Colonic mucosa (tissue), 4 donors: ENCODE results near the gene PMPCA. TPM values are rescaled to one million over a fixed set of nuclear protein-coding genes. Genes with fewer than 3 reads are reported as not detected.

Source experiments
- DNase-seq: peaks from one replicate; pipeline ENCODE4 v3.0.0-alpha.2; 2020
- H3K27ac ChIP-seq: fragments of 200-600 bp; one replicate; pipeline ENCODE4 v1.8.0; 2021
- H3K27me3 ChIP-seq: fragments of 200-600 bp; one replicate; pipeline ENCODE4 v1.8.0; 2021
- H3K36me3 ChIP-seq: fragments of 200-600 bp; one replicate; pipeline ENCODE4 v1.8.0; 2021
- H3K4me1 ChIP-seq: fragments of 200-600 bp; one replicate; pipeline ENCODE4 v1.8.0; 2021; ENCODE audit warnings: mild to moderate bottlenecking
- H3K4me3 ChIP-seq: fragments of 200-600 bp; one replicate; pipeline ENCODE4 v1.8.0; 2021
- H3K9ac ChIP-seq, 2 donors: one replicate each; pipeline ENCODE4 v1.7.0; 2013; ENCODE audit warnings: control low read depth in 2 of 2, low read depth in 2 of 2, low read length in 2 of 2
- H3K9me3 ChIP-seq: fragments of 200-600 bp; one replicate; pipeline ENCODE4 v1.8.0; 2021
- CTCF ChIP-seq: fragments of 200-600 bp; IDR thresholded peaks from one replicate; pipeline ENCODE4 v1.8.0; 2022; ENCODE audit warnings: antibody characterized with exemption, mild to moderate bottlenecking
- intact Hi-C: fragments of 100-400 bp; cut with DNase I; formaldehyde crosslinking; loops from one replicate; pipeline ENCODE4 v1.14.1; 2022
- total RNA-seq, 2 donors: library from RNA; stranded (reverse); fragmentation: NEBNext Ultra II Directional in 1 of 2; extraction: Animal tissue kit (Norgen Biotek cat#: 25700) in 1 of 2; gene quantifications; one replicate each; pipeline ENCODE4 v1.2.1, GENCODE V29; 2021
- donor health status: healthy.
- donor health status: DM: no; HTN: no; CAD: no.
- donor health status: DM: no; HTN: no; CAD: no.

PMPCA gene
- 10 to 100 TPM; 56.1 to 60.9 TPM for total RNA-seq

GRCh38 chr9:136410500-136411287 lies at the start of gene PMPCA, which contains the start of gene ENTR1:
TSS of gene PMPCA (plus strand) at chr9:136410658. CDS start at chr9:136410669, 11 bp downstream.
TSS of gene ENTR1 (minus strand) at chr9:136410614. CDS start at chr9:136410397, 217 bp downstream.
- no peaks in the 10 kb centered on the region for H3K27me3 ChIP-seq
- peak within 1 kb of the TSS; percentile 69 for H3K27ac ChIP-seq
- H3K4me1 ChIP-seq = peaks cover 16% of the 10 kb centered on the region
- intact Hi-C loops = loop anchor here (5.0 kb wide), 1 partner anchor 72 kb away; the partner anchor contains the start of gene SEC16A
- H3K9me3 ChIP-seq = no peaks in the 10 kb centered on the region
- H3K4me3 ChIP-seq = peak within 1 kb of the TSS; percentile 90
- no peak for TF ChIP-seq CTCF
- DNase-seq = peak; percentile 96
- H3K36me3 ChIP-seq = peaks cover 10% of the 10 kb centered on the region
- H3K9ac ChIP-seq = peak within 1 kb of the TSS; percentile 82 to 94

- no peak for TF ChIP-seq CTCF
- DNase-seq = no peak
- Histone ChIP-seq H3K9ac (no peak overlapping the region), H3K36me3 (no peaks in the 10 kb centered on the region), H3K4me1 (peaks cover 9% of the 10 kb centered on the region), H3K27ac (peak overlapping the region; percentile 59), H3K4me3 (no peak overlapping the region), H3K27me3 (no peaks in the 10 kb centered on the region), H3K9me3 (no peaks in the 10 kb centered on the region)
- intact Hi-C loops = no loop called here
These were observed 49.3 kb upstream of the PMPCA start for GRCh38 chr9:136361047-136361753.

- H3K9me3 ChIP-seq = no peaks in the 10 kb centered on the region
- H3K27me3 ChIP-seq = no peaks in the 10 kb centered on the region
- no peak overlapping the region for H3K4me3 ChIP-seq
- H3K36me3 ChIP-seq = no peaks in the 10 kb centered on the region
- no peak for TF ChIP-seq CTCF
- H3K9ac ChIP-seq = peak overlapping the region in 1 of 2 donors; percentile 3
- H3K4me1 ChIP-seq = peaks cover 9% of the 10 kb centered on the region
- H3K27ac ChIP-seq = peak overlapping the region; percentile 59
- no peak for DNase-seq
- intact Hi-C loops = no loop called here
These were observed 48.6 kb upstream of the PMPCA start for GRCh38 chr9:136361754-136362449.

GRCh38 chr9:136362450-136362784 lies 48.0 kb upstream of the PMPCA start:
- peak; percentile 34 for DNase-seq
- TF ChIP-seq CTCF = no peak
- H3K27me3 ChIP-seq = no peaks in the 10 kb centered on the region
- H3K4me3 ChIP-seq = no peak overlapping the region
- H3K4me1 ChIP-seq = peaks cover 9% of the 10 kb centered on the region
- H3K27ac ChIP-seq = peak overlapping the region; percentile 0
- intact Hi-C loops = no loop called here
- H3K36me3 ChIP-seq = no peaks in the 10 kb centered on the region
- H3K9me3 ChIP-seq = no peaks in the 10 kb centered on the region
- peak overlapping the region in 1 of 2 donors; percentile 3 for H3K9ac ChIP-seq
